HS-5 (cell line): ENCODE measurements around the gene C5.

Experiments
- DNase-seq: peaks from one replicate; pipeline ENCODE4 v3.0.0-alpha.2; 2012; ENCODE audit warnings: low read depth

C5 gene

DNA sequence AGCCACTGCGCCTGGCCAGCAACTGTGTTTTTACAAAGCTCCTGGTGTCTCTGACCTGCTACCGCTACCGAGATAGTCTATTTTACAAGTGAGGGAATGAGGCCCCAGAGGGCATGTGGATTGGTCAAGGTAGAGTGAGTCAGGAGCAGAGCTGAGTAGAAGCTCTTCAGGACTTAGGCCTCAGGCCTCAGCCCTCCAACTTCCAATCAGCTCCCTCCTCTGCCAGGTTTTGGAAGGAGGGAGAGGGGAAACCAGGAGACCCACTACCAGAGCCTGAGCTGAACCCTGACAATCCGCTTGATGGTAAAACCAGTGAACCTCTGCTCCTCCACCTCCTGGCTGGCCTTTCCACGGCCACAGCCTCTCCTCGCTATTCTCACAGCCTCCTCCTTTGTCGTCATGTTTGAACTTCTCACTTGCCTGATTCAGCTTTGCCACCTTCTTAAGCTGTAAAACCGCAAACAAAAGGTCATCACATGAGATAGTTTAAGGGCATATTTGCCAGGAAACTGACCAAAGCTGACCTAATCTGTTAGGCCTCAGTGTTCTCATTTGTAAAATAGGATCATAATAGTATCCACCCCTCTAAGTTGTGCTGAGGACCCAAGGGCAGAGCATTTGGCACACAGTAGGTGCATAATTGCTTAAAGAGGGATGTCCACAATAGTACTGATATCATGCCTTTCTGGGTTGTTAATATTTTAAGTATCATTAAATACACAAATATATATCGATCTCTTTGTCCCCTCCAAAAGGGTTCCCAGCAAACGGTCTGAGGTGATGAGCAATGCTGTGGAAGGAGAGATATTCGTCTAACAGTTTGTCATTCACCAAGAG is 125.2 kb downstream of the C5 start:
- DNase-seq = no peak

DNA sequence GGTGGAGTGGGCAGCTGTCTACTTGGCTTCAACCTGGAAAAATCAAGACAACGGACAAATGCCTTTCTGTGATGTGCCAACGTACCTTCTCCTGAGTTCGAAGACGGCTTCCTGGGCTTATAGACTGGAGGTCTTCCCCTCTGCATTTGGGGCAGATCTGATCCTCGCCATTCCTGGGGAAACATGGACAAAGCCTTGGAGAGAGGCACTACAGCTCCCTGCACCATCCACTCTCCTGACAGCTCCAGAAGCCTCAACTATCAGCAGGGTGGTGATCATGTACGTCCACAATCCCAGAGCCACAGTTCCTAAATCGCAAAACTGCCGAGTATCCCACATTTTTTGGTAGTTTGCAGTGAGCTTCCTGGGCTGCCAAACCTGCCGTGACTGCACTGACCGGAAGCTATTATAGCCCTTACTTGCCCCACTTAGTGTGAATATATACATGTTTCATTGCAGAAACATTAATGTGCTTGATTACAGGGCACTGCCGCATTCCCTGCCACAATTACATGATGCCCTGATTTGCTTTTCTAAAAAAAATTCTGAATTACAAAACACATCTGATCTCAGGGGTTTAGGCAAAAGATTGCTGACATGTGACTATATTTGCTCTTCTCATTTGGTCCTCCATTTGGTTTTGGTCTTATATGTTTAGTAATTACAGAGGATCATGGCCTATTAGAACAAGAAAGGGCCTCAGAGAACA is 126.3 kb downstream of the C5 start:
- DNase-seq = no peak

DNA sequence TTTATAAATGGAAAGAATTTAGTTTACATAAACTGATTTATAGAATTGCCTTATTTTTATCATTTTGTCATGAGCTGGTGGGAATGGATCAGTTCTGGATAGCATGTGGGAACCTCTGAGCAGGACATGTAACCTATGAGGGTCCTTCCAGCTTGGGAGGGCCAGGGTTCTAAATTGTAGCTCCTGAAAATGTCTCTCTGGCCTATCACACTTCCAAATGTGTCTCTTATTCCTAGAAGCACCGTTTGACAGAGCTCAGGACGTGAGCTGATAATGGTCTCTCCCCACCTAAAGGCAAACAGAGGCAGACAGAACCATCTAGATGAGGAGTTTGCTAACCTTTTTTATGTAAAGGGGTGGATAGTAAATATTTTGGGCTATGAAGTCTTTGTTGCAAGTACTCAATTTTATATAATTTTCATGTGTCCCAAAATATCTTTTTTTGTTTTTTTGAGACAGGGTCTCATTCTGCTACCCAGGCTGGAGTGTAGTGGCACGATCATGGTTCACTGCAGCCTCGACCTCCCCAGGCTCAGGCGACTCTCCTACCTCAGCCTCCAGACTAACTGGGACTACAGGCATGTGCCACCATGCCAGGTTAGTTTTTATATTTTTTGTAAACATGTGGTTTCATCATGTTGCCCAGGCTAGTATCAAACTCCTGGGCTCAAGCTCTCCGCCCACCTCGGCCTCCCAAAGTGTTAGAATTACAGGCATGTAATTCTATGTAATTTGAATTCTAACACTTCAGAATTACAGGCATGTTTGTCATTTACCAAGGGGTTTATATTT is 127.5 kb downstream of the C5 start:
- no peak for DNase-seq

DNA sequence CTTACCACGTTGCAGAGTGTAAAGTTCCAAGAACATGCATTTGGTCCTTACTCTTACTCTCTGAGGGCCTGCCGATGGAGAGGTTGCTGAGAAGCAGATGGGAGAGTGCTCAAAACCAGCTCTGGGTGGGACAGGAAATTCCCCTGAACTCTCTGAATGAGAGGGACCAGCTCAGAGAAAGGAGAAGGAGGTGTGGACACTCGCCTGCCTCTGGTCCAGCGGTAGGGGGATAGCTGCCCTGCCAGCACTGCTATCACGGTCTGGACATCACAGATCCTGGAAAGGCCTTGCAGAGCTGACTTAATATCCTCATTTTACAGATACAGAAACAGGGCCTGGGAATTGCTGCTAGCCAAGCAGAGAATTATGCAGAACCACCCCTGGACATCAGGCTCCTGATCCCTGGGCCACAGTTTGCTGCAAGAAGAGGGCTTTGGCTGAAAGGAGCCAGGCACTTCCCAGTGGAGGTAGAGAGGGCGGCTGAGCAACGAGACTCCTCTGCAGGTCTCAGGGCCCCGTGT is 128.4 kb downstream of the C5 start:
- no peak for DNase-seq

DNA sequence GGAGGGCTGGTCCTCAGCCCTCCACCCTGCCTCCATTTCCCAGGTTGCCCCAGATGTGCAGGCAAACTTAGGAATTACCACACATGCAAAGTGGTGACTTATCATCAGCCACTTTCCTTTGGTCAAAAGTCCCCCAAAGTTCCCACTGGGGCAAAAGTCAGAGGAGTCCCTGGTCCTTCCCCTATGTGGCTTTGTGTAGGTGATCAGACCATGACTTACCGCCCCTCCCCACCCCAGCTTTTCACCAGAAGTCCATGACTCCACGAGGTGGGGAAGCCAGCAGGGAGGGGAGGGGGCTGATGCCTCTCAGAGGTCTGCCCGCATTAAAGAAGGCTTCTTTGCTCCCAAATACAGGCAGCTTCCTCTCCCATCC is 129.3 kb downstream of the C5 start:
- no peak for DNase-seq

DNA sequence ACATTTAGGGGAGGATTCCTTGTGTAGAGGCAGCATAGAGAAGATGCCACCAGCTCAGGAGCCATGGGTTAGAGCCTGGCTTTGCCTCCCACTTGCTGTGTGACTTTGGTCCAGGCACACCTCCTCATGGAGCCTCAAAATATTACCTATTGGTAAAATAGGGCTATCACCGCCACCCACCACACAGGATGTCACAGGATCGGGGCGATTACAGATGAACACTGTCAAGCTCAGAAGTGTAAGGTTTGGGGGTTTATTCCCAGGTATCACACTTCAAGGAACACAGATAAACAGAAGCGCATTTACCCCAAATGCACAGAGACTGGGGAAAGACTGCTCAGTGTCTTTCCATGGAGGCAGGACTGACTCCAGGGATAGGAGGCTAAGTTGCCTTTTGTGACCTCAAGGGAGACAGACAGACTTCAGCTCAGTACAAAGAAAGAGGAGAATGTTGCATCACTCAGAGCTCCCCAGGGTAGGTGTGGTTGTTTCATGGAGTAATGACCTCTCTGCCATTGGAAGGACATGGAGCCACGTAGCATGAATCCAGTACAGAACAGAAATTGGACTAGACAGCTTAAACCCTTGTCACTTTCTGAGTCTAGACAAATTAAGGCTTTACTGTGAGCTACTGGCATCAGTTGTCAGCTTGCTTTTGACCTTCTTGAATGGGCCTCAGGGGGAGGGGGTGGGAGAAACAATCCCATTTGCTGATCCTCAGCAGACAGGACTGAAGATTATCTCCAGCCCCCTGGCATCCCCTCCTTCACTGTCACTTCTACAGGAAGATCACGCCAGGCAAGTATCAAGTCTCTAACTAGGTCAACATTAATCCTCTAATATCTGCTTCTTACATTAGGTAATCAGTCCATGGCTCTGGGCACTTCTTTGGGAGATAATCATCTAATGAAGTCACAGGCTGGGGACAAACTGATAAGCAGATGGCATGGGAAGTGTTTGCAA is 130.0 kb downstream of the C5 start:
- no peak for DNase-seq

DNA sequence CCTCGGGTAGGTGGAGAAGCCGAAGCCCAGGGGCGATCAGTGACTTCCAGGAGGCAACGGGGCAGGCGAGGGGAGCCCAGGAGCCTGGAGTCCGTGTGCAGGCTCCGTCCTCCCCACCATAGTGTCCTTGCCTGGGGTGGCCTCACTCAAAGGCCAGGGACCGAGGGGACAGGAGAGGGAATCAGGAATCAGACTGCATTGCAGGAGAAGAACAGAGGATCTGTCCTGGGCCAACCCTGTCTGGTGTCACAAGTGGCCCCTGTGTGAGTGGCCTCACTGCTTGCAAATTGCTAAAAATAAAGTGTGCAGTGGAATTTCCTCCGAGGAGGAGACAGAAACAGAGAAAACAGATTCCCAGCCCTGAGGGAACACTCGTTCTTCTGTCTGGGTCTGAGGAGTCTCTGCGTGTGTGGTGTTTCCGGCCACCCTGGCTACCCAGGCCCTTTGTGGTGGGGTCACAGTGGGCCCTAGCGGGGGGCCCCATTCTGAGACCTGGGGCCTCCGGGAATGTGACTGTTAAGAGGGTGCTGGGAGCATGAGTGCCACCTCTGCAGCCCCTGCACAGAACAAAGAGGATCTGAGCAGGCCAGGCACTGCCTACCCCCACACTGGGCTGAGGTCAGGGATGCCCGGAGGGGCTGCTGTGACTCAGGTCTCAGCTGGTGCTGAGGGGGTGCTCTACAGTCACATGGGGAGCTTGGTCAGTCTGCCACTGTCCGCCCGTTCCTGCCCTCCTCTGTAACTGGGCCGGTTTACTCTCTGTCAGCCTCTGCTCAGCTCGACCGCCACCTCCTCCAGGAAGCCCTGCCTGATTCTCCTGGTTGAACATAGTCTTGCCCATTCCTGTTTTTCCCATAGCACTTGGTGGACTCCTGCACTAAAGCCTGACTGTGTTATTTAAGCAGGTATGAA is 130.9 kb downstream of the C5 start:
- DNase-seq = no peak

DNA sequence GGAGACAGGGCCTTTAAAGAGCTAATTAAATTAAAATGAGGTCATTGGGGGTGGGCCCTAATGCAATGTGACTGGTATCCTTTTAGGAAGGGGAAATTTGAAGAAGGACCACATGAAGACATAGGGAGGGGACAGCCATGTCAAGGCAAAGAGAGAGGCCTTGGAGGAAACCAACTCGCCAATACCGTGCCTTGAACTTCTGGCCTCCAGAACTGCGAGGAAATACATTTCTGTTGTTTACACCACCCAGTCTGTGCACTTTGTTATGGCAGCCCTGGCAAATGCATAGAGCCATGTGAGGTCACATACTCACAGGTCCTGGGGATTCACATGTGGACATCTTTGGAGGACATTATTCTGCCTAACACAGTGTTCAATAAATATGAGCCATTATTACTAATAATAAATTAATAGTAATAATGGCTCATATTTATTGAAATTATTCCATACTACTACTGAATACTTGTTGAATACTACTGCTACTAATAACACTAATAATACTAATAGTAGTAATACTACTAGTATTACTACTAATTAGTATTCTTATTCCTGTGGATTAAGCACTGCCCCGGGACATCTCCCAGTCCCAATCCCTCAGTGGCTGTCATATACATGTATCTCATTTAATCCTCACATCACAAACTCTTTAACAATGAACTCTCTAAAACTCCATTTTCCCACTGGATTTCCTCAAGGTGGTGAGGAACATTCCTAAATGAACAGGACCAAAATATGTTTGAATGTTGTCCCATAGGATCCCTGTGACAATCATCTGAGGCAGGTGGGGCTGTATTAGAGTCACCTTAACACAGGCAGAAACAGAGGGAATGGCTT is 131.9 kb downstream of the C5 start:
- no peak for DNase-seq

DNA sequence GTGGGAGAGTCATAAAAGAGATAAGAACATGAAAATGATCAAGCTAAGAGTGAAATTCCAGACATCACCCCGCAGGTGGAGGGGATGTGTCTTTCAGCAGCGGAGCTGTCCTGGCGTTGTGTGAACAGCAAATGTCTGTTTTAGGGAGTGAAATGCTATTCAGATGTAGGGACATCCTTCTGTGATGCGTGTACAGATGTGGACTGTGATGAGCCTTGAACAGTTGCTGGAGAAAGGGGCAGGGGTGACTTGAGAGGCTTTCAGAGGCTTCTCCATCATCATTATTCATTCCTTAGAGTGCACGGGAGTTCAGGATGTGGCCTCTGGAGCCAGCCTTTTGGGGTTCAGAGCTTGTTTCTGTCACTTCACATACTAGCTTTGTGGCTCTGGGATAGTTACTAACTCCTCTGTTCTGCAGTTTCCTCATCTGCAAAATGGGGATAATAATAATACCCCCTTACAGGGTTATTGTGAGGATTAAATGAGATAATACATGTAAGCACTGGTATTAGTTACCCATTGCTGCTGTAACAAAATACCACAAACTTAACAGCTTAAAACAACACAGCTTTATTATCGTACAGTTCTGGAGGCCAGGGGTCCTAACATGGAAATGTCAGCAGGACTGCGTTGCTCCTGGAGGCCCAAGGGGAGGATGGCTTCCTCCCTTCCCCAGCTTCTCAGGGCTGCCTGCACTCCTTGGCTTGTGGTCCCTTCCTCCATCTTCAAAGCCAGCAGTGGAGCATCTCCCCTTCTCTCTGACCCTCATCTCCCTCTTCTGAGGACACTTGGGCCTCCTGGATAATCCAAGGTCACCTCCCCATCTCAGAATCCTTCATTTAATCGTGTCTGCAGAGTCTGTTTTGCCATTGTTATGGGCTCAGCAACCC is 132.8 kb downstream of the C5 start:
- no peak for DNase-seq

DNA sequence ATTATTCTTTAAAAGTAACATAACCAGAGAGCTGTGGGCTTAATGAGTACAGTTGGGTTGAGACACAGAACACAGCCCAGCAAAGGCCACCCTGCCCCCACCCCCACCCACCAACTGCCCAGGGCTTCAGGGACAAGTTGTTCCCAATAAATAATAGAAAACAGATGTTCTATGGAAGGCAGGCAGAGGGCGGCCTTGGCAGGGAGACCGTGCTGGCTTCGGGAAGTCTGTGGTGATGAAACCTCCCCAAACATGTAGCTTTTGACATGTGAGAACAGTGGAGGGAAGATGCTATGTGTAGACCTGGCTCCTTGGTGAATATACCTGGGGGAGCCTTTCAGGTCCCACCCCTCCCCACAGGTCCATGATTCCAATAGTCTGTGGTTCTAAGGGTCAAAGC is 133.5 kb downstream of the C5 start:
- no peak for DNase-seq

DNA sequence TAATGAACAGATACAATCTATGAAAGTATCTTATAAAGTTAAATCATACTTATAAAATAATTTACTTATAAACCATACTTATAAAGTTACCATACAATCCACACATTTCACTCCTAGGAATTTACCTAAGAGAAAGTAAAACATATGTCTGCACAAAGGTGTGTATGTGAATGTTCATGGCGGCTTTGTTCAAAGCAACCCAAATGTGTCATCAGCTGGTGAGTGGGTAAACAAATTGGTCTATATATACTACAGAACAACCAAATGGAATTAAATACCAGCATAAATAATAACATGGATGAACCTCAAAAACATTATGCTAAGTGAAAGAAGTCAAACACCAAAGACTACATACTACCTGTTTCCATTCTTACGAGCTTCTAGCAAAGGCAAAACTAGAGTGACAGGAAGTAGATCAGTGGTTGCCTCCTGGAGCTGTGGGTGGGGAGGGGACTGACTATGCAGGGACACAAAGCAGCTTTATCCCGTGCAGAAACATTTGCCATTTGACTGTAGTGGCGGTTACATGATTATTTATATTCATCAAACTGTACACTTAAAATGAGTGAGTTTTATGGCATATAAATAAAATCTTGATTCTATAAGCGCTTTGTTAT is 134.1 kb downstream of the C5 start:
- no peak for DNase-seq

DNA sequence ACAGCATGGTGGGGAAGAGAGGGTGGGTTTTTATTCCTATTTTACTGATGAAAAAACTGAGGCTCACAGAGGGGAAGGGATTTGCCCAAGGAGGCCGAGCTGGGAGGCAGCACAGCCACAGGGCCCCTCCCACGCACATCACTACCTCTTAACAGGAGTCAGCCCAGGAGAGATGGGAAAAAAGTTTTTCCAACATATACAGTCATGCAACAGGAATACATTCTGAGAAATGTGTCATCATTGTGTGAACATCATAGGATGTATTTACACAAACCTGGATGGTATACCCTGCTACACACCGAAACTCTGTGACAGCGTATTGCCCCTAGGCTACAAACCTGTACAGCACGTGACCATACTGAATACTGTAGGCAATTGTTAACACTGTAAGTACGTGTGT is 135.1 kb downstream of the C5 start:
- no peak for DNase-seq

DNA sequence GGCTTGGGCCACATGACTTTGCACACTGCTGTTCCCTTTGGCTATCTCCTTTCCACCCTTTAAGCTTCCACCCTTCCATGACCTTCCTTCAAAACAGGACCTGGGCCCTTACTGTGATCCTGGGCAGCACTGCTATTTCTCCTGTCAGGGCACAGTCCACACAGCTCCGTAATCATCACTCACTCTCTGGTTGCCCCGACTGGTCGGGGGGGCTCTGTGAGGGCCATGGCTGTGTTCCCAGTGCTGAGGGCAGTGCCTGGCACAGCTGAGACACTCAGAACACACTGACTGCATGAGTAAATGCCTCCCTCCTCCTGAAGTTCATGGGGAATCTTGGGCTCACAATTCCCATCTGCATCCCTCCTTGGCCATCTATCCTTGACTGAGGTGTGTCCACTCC is 135.7 kb downstream of the C5 start:
- no peak for DNase-seq

DNA sequence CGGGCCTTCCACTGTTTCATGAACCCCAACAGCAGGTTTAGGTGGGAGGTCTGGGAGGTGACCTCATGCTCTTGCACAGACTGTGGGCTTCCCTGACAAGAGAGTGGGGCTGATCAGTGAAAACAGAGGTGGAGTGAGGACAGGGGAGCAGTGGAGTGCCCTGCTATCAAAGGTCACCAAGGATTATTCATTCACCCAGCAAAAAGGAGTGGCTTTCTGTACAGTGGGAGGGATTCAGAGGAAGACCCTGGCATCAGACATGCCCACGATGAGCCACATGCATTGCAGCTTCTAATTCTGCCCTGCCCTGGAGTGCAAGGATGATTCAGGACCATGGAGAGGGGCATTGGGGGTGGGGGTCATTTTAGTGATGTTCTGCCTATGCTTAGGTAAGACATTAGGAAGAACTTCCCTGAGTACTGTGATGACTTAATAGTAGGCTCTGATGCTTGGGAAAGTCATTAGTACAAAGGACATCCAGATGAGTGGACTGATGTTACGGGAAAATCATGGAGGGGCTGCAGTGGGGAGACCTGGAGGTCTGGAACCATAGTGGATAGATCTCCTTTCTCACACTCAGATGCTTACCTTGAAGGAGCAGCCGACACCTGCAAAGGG is 136.3 kb downstream of the C5 start:
- no peak for DNase-seq

DNA sequence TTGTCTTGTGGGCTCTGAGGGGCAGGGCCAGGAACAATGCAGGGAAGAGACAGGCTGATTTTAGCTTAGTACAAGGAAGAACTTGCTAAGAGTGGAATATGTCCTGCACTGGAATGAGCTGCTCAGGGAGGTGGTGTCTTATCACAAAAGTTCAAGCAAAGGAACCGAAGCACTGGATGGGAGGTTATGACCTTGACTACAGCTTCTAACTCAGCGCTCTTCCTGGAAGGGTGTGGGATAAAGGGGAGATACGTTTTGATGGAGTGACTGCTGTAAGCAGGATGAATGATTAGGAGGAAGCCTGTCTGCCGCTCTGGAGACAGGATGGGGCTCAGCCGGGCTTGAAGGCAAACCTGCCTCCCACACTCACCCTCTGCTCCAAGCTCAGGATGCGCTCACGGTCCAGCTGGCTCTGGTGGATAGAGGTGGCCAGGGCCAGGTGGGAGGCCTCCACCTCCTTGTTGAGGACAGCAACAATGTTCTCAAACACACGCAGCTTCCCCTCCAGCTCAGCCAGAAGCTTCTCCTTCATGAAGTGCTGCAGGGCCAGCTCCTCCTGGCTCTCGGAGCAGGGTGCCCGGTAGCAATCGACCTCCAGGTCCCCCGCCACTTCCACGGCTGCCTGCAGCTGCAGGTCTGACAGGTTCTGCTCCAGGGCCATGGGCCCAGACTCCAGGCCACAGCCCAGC is 137.0 kb downstream of the C5 start:
- no peak for DNase-seq

DNA sequence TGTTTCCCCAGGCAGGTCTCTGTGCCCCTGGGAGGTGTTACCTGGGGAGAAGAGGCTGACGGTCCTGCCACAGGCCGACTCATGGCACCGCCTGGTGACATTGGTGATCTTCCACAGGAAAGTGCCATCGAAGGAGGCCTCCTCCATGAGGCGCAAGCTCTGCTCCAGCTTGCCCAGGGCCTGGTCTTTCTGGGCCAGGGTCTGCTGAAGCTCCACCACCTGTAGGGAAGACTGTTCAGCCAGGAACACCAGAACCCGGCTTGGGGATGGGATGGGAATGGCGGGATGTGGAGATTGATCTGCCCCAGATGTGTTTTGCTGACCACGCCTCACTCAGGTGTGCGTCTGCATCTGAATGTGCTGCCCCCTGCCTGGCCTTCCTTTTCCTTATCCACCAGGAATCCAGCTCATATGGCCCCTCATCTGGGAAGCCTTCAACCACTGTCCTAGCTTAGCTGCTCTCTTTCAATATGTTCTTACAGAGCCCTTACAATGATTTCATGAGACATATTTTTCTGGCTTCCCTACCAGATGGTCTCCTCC is 138.7 kb downstream of the C5 start:
- DNase-seq = no peak

DNA sequence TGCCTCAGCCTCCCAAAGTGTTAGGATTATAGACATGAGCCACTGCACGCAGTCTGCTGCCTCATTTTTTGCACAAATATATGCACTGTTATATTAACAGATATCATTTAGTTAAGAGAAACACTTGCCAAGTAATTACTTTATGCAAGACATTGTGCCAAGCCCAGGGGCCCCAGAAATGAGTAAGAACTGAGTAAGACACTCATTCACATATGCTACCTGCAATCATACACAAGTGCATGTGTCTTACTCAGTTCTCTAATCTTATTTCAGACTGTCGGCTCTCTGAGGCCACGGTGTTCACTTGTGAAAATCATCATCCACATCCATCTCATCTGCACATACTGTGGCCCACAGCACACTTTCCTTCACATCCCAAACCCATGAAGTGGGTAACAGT is 139.4 kb downstream of the C5 start:
- DNase-seq = no peak
